SHP77 treated with DMSO at 0.1 percent for 48 hours (cell line): Measurements from ENCODE around the gene HOXB4.

Experiments used
- DNase-seq: peaks from one replicate; lab custom pipeline; 2025; lab: John Stamatoyannopoulos, UW

Gene HOXB4

DNA sequence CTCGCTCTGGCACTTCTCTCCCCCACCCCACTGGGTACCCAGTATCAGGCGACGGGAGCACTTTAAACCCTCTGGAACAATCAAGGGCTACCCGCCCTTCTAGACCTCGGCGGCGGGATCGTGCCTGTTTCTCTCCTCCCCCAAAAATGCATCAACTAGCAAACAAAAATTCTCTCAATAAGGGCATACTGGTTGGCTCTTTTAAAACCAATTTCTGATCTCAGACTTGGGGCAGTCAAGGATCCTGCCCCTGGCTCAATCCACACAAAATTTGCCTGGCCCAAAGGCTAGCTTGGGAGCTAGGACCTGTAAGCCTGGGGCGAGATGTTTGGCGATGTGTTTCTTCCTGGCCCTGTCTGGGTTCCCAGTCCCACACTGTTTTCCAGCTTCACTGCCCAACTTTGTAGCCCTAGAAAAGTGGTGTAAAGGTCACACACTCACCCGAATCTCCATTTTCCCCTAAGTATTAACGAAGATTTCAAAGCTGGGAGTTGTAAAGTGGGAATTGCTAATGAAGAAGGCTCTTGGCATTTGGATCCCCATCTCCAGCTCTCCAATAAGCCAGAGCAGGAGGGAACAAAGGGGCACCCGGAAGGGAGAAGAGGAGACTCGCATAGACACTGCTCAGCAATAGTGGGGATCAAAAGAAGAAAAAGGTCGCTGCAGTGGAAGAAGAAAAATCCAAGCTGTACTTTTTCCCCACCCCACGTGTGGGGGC lies 18.9 kb downstream of the HOXB4 start:
- DNase-seq: no peak

DNA sequence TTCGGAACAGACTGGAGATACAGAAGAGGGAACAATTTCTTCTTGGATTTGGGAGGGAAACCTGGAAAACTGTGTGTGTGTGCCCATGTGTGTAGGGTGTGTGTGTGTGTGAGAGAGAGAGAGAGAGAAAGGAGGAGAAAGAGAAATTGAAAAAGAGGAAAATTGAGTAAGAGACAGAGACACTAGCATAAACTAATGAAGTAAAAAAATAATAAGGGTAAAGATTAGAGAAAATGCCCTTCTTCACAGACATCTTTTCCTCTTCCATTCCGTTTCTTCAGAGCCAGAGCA lies 19.4 kb downstream of the HOXB4 start:
- no peak for DNase-seq

DNA sequence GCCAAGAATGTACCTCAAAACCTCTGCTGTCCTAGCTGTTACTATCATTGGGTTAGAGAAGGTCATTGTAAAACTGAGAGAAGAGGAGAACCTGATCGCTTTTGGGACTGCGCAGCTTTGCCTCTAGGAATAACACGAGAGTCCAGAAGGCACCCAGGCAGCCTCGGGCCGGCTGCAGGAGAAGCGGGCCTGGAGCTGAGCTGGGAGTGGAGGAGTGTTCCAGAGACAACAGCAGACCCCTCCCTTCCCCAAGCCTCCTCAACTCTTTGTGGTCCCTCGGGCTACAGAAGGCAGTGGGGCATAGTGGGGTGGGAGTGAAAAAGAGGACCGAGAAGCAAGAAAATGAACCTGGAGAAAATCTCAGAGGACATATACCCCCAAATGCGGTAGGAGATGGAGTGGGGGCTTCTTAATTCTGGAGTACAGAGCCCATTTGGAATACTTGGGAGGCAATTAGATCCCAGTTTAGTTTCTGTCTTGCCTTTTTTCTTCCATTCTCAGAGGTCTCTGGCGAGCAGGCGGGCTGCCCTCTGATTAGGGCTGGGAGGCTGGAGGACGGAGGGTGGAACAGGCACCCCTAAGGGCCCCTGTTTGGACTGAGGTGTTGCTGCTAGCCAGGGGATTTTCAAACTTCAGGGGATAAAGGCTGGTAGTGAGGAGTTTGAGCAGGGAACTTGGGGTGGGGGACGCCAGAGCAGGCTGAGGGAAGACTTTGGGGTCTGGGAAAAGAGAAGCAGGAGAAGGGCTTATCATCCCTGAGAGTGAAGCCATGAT lies 19.9 kb downstream of the HOXB4 start:
- DNase-seq: no peak

DNA sequence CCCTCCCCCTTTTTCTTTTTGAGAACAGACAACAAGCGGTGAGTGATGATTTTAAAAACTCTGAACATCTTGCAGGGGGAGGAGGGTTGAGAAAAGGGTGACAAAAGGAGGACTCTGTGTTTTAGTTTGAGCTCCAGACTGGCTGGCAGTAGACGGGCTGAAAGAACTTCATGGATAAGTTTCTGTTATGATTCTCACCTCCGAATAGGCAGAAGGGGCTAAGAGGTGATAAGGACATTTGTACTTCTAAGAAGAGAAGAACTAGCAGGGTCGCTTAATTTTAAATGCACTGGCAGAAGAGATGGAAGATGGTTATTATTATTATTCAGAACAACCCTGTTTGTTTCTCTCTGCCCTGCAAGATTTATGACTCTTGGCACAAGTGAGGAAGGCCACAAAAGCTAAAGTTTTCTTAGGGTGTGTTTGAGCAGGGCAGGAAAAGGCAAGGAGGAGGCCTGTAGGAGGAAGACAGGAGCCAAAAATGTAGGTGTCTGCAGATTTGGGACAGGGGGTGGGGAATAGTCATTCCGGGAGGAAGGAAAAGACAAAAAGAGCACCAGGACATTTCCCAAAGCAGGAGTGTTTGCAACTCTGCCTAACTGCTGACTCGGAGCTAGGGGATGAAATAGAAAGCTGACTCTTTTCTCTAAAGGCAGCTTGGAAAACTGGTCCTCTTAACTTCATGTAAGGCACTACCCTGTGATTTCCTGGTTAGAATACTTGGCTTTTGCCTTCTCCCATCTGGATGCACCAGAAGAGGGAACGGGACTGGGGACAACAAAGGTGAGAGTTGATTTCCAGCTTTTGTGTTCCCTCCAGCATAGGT lies 21.4 kb downstream of the HOXB4 start:
- DNase-seq: no peak

DNA sequence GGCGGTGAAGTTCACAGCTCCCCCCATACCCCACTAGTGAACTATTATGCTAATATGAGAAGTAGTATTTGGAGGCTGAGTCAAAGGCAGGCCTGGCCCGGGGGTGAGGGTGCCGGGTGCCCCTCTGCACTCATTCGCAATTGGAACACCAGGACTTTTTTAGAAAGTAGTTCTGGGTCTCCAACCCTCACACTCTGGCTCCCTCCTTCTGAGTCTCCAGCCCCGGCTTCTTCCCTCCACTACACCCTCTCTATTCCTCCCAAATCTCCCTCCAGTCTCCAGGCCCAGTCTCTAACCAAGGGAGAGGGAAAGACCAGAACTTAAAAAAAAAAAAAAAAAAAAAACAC lies 21.9 kb downstream of the HOXB4 start:
- DNase-seq: no peak

DNA sequence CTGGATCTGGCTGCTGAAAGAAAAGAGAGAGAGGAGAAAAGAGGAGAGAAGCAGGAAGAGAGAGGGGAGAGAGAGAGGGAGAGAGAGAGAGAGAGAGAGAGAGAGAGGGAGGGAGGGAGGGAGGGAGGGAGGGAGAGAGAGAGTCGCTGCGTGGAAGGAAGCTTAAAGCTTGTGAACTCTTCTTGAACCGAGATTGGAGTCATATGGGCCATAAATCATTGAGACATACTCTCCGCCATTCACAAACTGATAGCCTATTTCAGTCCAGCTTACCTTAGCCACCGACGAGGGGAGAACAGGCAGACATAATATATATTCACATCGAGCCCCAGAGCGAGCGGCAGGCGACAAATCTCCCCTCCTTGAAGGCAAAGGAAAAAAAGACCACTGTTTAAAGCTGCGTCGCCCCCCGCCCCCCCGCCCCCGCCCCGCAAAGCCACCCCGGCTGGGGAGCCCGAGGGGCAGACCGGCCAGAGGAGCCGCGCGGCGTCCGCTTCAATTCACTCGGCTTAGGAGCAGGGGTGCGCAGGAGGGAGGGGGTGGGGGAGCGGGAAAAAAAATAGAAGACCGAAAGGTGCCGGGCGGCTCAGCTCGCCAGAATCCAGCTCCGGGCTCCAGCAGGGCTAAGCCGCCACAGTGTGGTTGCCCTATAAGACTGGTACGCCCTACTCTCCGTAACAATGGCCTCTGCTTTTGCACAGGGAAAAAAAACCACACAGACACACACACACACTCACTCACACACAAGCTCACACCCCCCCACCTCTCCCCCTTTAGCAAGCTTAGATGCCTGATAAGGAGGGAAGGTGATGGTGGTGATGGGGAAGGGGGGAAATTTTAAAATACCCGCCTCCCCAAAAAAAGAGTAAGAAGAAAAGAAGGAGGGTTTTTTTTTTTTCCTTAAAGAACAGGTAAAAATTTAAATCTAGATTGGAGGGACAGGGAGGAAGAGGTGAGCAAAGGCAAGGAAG lies 22.6 kb downstream of the HOXB4 start:
- peak; percentile 14 for DNase-seq

DNA sequence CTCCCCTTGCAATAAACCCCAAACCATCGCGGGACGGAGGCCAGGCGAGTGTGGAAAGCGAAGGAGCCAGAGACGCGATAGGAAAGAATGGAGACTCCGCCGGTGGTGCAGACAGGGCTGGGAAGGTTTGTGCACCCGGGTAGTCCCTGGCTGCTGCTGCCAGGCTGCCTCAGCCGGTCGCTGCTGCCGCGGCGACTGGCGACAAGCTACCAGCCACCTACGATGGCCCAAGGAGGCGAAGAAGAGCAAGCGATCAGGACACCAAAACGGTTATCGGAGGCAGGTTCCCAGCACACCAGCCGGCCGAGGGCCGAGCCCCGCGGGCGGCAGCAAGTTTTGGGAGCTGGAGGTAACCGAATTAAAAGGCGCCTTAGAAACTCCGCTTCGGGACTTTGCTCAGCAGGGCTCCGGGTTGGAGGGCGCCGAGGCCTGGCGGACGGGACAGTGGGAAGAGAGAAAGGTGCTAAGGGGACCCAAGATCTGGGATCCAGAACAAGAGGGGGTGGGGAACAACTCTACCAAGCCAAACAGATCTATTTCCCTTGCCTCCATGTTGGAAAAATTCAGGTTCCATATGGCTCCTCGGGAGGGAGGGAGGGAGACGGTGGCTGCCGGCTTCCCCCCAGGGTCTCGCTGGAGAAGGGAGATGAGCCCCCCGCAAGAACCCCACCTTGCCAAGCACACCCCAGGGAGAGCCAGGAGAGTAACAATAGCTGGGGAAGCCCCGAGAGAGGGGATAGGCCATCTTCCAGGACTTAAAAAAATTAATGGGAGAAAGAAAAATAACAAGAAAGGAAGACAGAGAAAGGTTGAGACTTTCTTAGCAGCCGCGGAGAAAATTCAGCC lies 23.5 kb downstream of the HOXB4 start:
- no peak for DNase-seq

DNA sequence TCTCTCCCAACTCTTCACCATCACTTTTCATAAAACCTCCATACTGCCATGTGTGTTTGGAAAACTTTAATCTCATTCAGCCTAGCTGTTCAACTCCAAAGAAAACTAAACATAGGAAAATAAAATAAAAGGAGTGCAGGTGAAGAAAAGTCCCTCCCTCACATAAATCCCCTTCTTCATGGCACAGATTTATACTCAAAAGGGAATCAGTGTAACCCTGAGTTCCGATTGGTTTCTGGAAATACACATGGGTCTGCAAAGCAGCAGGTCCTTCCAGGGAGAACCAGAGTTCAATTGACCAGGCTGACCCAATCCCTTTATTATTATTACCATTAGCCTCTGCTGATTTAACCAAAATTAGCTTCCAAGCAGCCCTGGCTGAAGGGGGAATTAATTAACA lies 24.3 kb downstream of the HOXB4 start:
- no peak for DNase-seq

DNA sequence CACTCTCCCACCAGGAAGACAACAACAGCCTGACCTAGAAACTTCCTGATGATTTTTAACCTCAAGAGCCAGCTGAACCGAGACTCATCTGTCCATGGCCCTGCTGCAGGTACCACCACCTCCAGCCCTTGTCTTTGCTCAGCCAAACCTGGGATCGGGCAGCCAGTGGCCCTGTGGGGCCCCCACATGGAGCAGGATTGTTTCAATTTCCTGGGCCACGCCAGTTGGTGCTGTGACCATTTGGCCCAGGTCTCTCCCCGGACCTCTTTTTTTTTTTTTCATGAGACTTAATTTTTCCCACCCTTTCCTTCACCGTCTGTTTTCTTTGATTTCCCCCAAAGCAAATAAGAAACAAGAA lies 25.0 kb downstream of the HOXB4 start:
- no peak for DNase-seq

DNA sequence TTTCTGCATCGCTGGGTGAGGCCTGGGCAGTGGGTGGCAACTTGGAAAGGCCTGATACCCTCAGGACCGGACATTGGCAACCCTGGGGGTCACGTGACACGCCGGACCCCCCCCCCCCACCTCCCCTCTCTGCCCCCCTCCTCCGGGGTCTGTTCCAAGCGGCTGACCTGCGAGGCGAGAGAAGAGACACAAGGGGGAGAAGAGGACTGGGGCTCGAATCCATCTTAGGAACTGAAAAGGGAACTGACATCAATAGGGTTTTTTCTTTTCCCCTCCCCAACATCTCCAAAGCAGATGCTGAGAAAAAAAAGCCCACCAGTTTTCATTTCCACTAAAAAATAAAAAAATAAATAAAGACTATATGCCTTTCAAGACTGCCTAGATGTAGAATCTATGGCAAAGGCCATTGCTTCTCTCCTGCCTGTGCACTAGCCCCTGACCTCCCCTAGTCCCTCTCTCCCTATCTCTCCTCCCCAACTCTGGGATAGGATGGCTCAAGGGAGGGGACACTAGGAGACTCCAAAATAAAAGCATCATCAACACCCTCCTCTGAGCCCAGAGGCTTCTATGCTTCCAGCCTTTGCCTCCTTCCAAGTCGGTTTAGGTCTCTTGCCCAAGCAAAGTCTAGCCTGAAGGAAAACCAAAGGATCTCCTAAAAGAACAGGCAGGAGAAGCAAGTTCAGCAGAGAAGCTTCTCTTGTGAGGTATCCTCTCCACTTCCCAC lies 25.5 kb downstream of the HOXB4 start:
- no peak for DNase-seq

DNA sequence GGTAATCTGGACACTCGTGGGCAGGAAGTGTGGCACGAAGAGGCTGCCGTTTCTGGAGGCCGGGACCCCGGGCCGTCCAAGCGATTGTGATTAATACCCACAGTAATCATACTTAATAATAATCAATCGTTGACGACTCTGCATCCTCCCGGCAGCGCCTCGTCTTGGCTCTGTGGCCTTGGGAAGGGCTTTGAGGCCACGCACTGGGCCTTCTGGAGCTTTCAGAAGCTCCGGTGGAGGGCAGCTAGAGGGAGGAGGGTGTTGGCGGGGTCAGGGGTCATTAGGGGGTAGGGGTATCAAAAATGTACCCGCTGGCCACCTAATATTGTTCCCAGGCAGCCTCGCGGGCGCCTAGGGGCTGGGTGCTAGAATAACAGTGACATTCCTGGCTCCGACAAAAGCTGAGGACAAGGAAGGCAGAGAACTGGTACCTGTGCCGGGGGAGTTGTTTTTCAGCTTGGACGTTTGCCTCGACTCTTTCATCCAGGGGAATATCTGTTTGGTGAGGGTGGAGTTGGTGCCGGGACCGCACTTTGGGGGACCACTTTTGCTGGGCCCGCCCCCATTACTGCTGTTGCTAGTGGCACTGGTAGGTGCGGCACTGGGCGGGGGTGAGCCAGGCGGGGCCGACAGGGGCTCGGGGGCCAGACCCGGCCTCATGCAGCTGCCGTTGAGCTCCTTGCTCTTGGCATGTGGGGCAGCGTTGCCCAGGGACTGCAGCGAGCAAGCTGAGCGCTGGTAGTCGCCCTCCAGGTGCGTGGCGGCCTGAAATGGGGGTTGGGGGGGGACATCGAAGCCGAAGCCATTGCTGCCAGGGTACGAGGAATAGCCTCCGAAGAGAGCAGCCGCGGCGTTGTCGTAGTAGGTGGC lies 26.3 kb downstream of the HOXB4 start:
- no peak for DNase-seq

DNA sequence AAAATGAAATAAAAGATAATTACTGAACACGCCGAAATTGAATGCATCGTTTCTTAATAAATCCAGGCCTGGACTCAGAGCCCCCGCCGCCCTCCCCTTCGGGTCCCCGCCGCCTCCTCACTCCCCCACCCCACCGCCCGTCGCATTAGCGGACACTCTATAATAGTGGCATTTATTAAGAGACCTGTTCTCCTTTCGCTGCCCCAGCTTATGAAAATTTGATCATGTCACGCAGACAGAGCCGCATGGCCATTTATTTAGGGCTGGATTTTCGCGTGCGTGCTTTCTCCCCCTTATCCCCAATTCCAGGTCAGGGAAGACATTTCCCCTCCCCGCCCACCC lies 27.0 kb downstream of the HOXB4 start:
- DNase-seq: no peak

DNA sequence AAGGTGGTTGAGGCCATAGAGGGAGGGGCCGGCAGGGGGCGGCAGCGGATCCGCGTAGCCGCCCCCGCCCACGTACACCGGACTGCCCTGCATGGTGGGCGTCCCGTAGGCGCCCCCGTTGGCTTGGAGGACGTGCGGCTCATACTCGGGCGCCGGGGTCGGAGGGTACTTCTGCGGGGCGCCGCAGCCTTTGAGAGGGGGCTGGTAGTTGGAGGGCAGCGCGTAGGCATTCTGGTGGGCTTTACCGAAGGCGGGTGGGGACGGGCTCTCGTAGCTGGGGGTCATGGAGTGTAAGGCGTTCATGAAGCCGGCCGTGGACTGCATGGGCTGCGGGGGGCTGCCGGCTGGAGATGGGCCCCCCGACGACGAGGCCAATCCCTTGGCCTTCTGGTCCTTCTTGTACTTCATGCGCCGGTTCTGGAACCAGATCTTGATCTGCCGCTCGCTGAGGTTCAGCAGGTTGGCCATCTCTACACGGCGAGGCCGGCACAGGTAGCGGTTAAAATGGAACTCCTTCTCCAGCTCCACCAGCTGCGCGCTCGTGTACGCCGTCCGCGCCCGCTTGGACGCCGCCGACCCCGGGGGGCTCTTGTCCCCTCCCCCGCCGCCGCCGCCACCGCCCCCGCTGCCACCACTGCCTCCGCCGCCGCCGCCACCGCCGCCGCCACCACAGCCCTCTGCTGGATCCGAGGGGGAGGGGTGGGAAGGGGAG lies 27.5 kb downstream of the HOXB4 start:
- no peak for DNase-seq

DNA sequence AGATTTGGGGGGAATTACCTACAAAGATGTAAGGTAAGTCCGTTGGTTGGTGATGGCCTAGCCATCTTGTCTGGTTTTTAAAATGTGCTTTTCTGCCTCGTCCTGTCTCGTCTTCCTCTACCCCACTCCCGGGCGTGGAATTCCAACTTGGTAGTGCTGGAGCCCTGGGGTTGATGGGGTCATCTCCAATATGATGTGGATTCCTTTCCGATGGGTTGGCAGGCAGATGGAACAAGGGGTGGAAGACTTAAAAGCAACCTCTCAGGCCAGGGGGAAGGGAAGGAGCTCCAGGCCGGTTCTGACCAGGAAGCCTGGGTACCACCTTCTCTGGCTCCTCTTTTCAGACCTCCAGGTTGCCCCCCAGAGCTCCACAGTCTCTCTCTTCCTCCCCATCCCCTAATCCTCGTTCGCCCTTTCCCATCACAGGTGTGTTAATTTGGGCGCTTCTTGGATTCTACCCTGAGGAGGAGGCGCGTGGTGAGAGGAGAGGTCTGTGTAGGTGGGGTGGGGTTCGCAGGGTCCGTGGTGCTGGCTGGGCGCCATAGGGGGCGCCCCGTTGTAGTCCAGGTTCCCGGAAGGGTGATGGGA lies 28.1 kb downstream of the HOXB4 start:
- DNase-seq: no peak

DNA sequence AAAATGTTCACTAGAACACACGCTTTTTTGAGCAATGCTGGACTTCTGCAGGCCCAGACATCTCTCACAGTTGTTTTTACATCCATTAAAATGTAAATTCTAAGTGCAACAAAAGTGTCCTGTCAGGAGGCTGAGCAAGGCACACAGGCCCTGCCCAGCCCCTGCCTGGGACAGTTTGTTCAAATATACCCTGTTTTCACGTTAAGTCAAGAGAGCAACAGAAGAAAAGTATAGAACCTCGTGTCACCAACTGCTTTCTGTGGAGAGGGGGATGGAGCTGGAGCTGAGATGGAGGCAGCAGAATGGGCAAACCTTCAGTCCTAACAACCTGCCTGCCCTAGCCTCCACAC lies 28.9 kb downstream of the HOXB4 start:
- DNase-seq: no peak

DNA sequence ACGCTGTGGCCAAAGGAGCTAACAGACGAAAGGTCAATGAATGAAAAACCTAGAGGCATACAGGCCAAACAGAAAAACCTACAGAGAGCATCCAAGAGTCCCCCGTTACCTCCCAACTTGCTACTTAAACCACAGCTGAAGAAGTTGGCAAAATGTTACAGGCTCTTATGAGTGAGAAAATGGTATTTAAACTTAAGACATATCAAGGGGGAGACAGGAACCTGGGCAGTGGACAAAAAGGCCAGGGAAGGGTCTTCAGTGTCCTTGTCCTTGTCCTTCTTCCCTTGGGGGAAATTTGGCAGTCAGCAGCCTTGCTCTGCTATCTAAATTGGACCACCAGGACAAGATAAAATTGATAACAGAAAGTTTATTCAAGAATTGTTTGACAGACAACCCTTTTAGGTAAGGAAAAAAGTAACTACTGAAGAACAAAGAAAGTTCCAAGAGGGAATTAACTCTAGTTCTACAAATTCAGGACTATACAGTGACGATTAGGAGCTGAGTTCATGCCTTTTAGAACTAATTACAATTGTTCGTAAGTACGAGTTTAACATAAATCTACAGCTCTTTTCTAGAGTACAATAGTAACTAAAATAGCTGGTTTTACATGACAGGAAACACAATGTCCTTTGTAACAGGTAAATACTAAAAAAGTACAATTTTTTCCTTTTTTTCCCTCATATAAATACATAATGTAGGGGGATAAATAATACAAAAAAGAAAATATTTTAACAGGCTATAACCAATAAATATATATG lies 29.4 kb downstream of the HOXB4 start:
- no peak for DNase-seq

DNA sequence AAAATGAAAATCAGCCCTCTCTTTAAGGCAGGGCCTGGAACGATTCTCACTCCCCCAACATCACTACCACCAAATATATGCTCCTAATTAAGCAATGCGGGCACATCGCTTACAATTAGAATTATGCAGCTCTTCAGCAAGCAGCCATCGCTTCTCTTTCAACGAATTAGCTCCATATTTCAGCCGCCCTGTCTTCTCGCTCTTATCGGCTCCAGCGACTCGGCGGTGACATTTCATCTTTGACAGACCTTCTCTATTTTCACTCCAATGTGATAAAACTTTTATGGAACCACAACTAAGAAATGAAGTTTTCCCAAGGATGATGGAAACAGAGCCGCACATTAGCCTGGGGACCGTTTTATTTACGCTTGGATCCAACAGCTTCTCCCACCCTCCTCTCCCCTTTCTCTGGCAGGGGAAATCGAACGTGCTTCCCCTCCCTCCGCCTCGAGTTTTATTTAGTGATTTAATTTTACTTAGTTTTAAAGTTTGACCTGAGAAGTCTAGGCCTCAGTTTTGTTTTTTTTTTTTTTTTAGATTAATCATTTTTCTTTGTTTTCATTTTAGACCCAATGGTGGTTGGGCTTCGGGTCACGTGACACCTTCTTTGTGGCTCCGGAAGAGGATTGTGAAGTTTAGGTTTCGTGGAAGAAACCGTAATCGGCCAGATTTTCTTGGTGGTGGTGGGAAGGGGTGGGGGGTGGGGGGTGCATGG lies 30.2 kb downstream of the HOXB4 start:
- DNase-seq: no peak
